Activated CD4-positive, CD25-positive, alpha-beta regulatory T cell treated with anti-CD3 and anti-CD28 coated beads, Interleukin-2, amount 50 U/mL, for 72 hours (primary cell): ENCODE results near the gene C3orf33.
A peak's percentile ranks its signal among the peaks of the same experiment; 100 is the strongest.

Source experiments
- DNase-seq: peaks from one replicate; pipeline ENCODE4 v3.0.0; 2021

Gene C3orf33

DNA sequence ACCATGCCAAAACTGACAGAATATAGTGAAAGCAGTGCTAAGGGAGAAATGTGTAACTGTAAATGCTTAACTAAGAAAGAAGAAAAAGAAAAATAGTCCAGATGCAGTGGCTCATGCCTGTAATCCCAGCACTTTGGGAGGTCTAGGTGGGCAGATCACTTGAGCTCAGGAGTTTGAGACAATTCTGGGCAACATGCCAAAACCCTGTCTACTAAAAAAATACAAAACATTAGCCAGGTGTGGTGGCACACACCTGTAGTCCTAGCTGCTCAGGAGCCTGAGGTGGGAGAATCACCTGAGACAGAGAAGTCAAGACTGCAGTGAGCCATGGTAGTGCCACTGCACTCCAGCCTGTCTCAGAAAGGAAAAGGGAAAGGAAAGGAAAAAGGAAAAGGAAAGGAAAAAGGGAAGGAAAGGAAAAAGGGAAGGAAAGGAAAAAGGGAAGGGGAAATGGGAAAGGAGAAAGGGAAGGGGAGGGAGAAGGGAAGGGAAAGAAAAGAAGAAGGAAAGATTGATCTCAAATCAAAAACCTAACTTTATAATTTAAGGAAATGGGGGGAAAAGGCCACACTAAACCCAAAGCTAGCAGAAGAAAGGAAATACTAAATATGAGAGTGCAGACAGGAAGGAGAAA lies 20.3 kb downstream of the C3orf33 start:
- no peak for DNase-seq

DNA sequence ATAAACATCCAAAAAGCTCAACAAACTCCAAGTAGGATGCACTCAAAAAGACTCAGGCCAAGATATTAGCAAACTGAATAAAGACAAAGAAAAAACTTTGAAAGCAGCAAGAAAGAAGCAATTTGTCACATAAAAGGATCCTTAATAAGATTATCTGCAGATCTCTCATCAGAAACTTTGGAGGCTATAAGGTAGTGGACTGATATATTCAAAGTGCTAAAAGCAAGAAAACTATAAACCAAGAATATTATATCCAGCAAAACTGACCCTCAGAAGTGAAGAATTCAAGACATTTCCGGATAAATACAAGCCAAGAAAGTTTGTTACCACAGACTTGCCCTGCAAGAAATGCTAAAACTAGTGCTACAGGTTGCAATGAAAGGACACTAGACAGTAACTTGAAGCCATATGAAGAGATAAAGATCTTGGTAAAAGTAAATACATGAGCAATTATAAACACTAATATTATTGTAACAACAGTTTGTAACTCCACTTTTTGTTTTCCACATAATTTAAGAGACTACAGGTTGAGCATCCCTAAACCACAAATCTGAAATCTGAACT lies 23.6 kb downstream of the C3orf33 start:
- DNase-seq, result no peak

DNA sequence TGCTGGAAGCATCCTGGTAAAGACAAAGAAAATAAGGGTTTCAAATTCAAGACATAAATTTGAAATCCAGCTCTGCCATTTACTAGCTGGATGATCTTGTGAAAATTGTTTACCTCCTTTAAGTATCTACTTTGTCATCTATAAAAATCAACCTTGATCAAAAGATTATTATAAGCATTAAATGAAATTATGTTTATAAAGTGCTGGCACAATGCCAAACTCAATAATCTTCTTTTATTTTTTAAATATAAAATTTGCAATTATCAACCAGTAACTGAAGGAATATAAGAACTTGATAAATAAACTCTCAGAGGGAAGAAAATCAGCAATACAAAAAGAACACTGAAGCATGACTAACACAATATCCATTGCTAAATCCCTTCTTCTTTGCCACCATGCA lies 25.8 kb downstream of the C3orf33 start:
- no peak for DNase-seq

DNA sequence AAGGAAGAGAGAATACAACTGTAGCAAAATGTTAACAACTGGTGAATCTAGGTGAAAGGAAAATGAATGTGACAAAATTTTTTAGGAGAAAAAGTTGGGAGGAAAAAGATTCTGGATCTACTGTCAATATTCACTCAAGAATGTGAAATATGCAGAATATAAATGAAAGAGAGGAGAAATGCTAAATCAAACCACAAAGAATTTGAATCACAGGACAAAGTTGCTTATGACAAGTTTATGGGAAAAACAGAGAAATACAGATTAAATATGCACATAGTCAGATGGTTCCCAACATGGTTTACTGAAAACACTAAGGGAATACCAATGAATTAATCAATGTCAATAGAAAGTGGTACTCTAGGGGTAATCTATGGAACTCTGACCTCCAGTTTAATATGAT lies 27.6 kb downstream of the C3orf33 start:
- no peak for DNase-seq

DNA sequence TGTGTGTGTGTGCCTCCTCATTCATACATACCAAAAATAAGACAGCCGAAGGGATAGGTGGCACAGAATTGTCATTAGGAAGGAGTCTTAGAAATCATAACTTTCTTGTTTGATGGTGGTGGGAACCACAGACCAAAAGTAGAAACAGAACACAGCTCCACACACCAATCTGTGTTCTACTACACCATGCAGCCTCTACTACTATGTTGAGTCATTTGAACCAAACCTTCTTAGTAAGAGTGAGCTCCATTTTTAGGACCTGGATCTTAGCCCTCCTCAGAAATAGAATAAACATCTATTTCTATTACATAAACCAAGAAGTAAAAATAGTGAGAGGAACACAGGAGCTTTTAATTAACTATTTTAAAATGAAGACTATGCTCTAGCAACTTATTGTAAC lies 33.3 kb downstream of the C3orf33 start:
- no peak for DNase-seq

DNA sequence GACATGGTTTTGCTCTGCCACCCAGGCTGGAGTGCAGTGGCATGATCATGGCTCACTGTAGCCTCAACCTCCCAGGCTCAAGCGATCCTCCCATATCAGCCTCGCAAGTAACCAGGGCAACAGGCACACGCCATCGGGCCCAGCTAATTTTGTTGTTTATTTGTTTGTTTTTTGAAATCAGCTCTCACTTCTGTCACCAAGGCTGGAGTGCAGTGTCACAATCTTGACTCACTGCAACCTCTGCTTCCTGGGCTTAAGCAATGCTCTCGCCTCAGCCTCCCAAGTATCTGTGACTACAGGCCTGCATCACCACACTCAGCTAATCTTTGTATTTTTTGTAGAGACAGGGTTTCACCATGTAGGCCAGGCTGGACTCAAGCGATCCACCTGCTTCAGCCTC lies 35.0 kb downstream of the C3orf33 start:
- DNase-seq, result no peak

DNA sequence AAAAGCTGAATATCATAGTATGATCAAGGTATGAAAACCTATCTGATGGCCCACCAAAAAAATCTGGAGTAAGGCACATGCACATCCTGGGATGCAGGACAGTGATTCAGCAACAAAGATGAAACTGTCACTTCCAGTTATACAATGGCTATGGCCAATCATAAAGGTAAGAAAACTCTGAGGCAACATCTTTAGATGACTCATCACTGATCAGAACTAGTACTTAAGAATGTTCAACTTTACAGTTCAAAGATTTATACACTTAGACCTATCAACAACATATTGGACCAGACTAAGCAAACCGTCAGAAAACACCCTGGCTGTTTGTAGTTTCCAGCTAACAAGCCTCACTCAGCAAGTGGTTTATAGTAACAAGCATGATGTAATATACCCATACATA lies 39.9 kb downstream of the C3orf33 start:
- DNase-seq, result no peak

DNA sequence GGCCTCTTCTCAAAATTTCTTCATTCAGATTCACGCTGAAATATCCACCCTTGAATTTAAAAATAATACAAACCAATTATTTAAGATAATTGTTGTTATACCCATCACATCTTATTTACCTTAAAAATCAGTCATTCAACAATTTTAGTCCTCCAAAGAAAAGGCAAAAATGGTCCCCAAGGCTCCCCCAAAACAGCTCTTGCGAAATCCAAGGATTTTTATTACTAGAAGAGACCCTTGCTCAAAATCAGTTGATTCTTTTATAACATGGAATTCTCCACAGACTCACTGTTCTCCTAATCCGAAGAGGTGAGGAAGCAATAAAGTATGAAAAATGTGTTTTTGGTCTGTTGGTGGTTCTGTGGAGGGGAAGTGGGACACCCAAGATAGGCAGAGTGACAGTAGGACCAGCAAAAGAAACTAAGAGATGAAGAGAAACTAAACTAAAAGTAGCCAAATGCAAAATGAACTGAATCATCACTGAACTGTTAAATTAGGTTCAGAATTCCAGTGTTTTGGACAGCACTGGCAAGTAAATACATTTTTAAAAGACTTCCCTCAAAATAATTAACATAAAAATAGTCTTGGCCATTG lies 42.1 kb downstream of the C3orf33 start:
- no peak for DNase-seq

DNA sequence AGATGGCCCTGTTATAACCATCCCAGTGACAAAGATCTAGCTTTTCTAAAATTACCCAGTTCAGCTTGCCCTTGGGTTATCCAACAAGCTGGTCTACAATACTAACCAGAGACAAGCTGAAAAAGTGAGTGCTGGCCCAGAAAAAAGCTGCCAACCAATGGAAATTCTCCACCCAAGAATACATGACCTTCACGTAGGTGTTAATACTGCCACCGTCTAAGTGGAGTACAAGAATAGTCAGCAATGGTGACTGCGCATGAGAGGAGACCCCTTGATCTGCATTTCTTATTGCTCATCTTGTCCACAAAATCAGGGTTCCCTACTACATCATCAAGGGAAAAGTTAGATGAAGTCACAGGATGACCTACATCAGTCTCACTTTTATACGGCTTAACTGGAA lies 45.4 kb downstream of the C3orf33 start:
- DNase-seq, result no peak

DNA sequence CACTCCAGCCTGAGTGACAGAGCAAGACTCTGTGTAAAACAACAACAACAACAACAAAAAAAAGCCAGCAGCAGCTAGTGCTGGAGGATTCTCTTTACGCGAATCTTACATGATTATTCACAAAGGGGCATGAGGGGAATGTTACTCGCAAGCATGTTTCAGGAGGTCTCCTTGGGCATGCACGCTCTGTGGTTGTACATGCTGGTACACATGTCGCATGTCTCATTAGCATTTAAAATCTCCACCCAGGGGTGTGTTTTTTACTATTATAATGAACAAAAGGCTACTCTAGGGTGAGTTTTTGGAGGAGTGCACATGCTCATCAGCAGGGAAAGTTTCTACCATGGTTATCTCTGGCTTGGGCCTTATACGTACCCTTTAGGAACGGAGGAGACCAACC lies 48.5 kb downstream of the C3orf33 start:
- no peak for DNase-seq

DNA sequence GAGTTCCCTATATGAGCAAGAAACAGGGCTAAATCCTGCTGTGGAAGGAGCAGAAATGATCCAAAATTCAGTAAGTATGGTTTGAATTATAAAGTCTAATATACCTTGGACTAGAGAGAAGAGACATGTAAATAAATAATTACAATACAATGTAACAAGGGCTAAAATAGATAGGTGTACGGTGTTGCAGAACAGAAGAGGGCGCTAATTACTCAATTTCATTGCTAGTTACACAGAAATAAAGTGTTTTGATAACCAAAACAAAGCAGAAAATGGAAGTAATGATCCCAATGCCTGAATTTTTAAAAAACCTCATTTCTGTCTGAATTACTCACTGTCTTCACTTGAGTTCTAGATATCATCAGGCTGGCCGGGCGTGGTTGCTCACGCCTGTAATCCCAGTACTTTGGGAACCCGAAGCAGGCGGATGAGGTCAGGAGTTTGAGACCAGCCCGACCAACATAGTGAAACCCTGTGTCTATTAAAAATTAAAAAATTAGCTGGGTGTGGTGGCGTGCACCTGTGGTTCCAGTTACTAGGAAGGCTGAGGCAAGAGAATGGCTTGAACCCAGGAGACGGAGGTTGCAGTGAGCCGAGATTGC lies 52.9 kb downstream of the C3orf33 start:
- no peak for DNase-seq

DNA sequence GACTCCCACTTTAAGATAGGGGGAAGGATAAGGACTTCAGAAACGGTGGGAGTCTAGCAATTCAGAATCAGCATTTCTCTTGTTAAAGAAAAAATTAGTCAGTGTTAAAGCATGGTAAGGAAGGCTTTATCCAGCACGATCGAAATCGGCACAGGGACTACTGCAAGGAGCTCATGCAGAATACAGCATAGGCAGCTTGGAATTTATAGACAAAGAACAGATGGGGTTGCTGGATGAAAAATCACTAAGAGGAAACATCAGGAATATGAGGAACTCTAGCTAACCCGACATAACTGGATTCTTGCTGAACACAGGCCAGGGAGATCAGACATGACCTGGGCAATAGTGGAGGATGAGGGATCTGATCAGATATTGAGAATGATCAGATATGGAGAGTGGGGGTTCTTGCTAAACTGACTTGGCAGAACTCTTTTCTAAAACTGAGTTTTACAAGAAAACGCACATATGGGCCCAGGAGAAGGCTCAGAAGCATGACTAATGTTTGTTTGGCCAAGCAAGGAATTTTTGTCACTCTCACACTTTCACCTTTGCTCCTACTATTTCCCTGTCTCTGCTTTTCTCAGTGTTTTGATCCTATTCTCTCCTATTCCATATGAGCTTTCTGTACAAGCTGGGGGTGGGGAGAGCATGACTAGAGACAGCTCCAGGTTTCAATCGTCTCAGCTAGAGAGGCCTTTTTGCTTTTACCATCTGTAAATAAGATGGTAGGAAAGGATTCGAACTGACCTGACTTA lies 57.3 kb downstream of the C3orf33 start:
- no peak for DNase-seq

DNA sequence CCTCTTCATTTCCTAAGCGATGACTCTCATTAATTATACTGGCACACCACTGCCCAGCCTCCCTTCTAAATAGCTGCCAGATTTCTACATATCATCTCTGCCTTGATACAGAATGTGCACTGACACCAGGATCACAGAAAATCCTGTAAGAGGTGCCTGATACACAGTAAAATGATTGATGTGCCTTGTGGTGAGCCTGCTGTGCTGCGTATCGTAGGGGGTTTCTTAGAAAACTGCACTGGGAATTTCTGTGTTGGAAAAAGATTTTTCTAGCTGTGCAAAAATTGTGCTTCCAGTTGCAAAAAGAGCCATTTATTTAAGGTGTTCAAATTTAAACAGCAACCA lies 58.2 kb downstream of the C3orf33 start:
- DNase-seq, result no peak

DNA sequence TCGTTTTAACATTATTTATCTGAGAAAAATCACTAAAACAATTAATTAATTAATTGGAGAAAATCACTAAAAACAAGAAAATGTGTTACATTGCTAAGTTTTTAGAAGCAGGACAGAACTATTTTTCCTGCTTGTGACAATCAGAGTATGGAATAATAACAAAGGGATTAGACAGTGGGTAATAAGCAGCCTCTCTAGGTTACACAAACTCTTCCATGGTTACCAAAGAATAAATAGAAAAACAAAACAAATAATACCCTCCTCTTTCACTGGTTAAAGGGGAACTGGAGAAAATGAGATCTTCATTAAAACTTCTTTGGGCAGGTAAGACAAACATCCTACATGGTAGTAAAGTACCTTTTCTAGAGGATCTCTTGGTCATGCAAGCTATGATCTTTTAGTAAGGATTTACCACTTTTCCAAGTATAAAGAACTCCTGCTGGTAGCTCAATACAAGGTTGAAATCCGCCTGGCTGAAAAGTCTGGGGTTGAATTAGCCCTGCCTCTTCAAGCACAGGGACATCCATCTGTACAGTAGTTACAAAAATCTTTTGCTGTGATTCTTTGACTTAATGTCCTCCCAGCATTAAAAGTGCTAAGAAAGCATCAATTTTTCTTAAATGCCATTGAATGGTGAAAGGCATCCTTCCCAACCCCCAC lies 58.7 kb downstream of the C3orf33 start:
- no peak for DNase-seq

DNA sequence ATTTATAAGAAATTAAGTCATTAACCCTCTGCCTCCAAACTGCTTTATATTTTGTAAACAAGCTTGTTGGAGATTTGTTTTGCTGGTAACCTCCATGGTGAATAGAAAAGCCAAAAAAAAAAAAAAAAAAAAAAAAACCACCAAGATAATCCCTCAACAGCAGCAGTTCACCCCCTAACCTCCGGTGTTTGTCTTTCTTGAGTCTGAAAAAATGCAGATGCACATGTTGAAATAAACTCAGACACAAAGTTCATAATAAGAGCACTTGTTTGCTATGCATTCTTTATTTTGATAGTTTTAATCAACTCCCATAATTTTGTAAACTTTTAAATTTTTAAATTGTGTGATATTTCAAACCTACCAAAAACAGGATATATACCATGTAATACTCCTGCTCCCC lies 59.4 kb downstream of the C3orf33 start:
- DNase-seq, result no peak

DNA sequence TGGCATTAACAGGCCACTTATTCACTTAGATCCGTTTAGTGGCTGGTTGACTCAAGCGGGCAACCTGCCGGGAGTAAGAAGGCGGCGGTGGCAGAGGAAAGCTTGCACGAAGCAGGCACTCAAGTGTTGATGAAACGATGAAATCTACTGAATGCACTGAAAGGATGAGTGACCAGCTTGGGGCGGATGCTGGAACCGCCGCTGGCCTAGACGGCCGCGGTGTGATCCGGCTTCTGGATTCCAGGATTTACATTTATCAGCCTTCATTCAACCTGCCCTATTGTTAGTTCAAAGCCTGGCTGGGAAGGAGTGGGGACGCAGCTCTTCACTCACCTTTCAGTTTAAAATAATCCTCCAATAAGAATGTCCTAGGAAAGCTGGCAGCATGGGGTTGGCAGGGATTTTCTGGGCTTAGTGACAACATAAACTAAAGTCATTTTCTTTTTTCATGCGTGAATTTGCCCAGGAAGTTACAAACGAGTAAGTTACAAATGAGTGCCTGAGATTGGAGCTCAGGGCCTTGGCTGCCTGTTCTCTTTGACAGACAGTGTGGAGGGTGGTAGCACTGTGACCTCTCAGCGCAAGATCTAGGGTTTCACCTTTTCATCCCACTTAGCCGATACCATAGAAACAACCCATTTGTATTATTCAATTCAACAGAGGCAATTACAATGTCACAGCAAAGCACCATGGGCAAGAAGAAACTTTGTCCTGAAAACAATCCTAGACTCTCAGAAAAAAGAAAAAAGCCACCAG lies 60.1 kb downstream of the C3orf33 start:
- no peak for DNase-seq

DNA sequence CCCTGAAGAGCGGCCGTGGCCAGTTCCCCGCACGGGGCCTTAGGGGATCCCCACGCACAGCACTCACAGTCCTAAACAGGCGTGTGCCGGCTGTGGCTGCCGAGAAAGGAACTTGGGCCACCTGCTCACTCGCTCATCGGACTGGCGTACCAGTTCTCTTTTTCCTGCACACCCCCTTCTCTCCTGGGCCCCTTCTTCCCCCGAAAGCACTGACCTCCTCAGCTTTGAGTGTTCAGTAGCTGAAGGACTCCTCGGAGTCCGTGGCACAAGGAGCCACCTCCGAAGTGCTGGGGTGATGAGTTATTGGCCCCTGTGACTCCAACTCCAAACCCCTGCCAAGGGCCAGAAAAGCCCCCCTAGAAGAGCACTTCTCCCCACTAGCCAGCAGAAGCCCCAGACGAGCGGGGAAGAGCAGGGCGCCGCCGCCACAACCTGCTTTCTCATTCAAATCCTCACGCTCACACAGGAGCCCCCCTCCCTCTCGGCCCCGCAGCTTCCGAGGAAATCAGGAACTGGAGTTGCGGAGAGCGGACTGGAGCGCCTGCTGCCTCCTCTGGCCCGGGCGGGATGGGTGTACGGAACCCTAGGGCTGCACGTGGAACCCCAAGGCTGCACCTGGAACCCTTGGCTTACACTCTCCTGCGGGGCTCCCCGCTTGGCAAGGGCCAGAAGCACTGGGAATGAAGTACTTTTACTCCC lies 61.3 kb downstream of the C3orf33 start, which contains the start of gene PLCH1:
Gene PLCH1 (minus strand): TSS at position 446 of the 699 bp plus-strand sequence. CDS start 40,847 bp downstream, outside the sequence.
- DNase-seq, result peak; percentile 33

DNA sequence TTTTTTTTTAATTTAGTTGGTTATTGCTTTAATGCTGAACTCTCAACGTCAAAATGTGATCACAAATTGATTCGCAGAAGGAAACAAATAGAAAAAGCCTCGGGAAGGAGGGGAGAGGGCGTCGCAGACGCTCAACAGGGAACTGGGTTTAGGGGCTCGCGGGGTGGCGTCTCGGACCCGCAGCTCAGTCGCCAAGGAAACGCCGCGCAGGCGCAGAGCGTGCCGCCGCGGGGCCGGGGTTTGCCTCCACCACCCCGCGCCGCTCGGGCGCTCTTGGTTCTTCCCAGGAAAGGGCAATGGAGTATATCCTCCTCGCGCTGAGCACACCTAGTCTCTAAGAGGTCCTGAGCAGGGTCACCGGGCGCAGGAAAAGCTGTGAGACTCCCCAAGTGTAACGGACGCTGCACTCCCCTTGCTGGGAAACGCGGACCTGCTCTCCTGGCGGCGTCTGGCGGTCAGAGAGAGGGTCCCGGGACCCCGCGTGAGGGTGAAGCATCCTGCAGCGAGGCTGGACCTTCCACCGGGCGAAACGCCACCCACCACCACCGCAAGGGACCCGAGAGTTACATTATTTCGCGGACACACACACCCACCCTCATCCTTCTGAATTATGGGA lies 62.0 kb downstream of the C3orf33 start:
- peak; percentile 45 for DNase-seq

DNA sequence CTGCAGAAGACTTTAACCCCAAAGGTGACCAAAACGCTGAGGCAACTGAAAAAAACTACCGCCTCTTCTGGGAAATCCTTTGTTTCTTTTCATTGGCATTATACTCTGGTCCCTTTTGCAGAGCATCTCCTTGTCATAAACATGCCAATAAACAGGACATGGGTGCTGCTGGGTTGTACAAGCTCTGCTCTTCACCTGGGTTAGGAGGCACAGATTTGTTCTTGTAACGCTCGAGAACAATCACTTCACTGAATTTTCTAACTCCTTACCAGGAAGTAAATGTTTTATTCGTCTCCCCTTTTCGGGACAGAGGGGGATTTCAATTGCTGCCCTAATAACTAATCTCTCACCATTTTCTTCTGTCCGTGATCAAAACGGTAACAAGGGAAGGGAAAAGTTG lies 62.5 kb downstream of the C3orf33 start:
- no peak for DNase-seq

DNA sequence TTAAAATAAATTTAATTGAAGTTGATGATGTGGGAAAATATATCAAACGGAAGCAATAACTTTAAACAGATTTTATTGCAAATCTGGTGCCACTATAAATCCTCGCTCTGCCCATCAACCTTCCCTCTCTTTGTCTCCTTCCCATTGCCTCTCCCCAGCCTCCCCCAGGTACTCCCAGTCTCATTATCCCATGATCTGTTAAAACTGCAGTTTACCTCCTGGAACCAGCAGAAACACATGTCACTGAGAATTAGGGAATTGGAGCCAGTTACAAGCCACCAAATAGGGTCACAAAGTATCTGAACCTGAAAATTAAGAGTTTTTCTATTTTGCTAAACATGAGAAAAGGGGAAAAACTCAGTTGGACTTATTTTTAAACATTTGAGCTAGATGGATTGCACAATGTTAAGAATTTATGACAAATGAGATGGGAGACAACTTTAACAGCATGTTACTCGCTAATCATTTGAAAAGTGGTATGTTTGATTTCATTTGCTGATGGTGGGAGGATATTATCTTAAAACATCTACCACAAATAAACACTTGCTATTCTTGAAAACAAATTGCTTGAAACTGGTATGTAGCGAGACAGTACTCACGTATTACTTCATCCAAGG lies 63.6 kb downstream of the C3orf33 start:
- no peak for DNase-seq

DNA sequence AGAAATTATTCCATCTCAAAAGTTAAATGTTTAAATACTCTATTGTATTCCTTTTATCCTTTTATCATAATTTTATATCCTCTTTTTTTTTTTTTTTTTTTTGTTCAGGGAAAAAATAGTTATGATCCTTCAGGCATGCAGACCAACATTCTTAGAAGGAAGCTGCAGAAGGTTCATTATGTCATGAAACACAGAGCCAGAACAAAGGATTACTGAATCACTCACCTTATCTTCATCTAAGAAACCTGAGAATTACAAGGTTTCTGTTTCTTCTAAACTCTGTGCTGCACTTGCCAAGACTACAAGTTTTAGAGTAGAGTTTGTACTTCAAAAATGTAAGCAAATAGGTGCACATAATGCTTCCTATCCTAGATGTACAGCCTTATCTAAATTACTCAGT lies 64.5 kb downstream of the C3orf33 start:
- no peak for DNase-seq
